ENCODE results near the gene CALU.

CALU gene

GRCh38 chr7:128726059-128726736, 13.0 kb upstream of the CALU start:
- TF ChIP-seq CTCF (IDR thresholded peaks at IDR 0.05) = no peak

GRCh38 chr7:128726737-128727072, 12.5 kb upstream of the CALU start:
- no peak for TF ChIP-seq CTCF (IDR thresholded peaks at IDR 0.05)

GRCh38 chr7:128727239-128727638, 11.9 kb upstream of the CALU start:
- TF ChIP-seq CTCF (IDR thresholded peaks at IDR 0.05) = no peak

GRCh38 chr7:128728598-128728997, 10.6 kb upstream of the CALU start:
- no peak for TF ChIP-seq CTCF (IDR thresholded peaks at IDR 0.05)

- TF ChIP-seq CTCF (IDR thresholded peaks at IDR 0.05) = no peak
Measured at GRCh38 chr7:128729494-128729893, 9.7 kb upstream of the CALU start.

- no peak for TF ChIP-seq CTCF (IDR thresholded peaks at IDR 0.05)
Measured at GRCh38 chr7:128731184-128731583, 8.0 kb upstream of the CALU start.

- TF ChIP-seq CTCF (IDR thresholded peaks at IDR 0.05) = no peak
Measured at GRCh38 chr7:128732521-128733277, 6.5 kb upstream of the CALU start.

All from LNCAP (cell line).